Caco-2 (cell line): ENCODE data around the gene PALLD. TPM values are rescaled to one million over a fixed set of nuclear protein-coding genes. Genes with fewer than 3 reads are reported as not detected.

Experiments used
- BruUV-seq: library from RNA; stranded (reverse); fragments of 400-500 nt; replicated peaks from 2 replicates; lab custom pipeline; 2021; lab: Mats Ljungman, UMichigan
- CTCF ChIA-PET: fragments of 300-600 bp; sonication (Branson Sonifier 250); formaldehyde crosslinking; loops from one replicate; lab custom pipeline; 2022; ENCODE audit warnings: antibody characterized with exemption; lab: Charles Lee
- POLR2A ChIA-PET: fragments of 300-600 bp; sonication (Branson Sonifier 250); formaldehyde crosslinking; loops from one replicate; lab custom pipeline; 2022; ENCODE audit warnings: antibody characterized with exemption; lab: Charles Lee
- DNase-seq, 2 experiments: peaks; one replicate each; pipeline versions ENCODE4 v3.0.0 to v3.0.0-alpha.2; 2020 to 2022
- H3K27me3 ChIP-seq: replicated peaks from 2 replicates; pipeline ENCODE4 v1.6.0; 2011; ENCODE audit warnings: low read length; ENCODE audit not compliant: control insufficient read depth, insufficient read depth
- H3K36me3 ChIP-seq: 2 replicates; pipeline ENCODE4 v1.5.1; 2011; ENCODE audit warnings: low read length; ENCODE audit not compliant: control insufficient read depth, insufficient read depth
- H3K4me1 ChIP-seq: fragments of 250-450 bp; sonication (Bioruptor Pico); 2 replicates; pipeline ENCODE4 v1.5.1; 2020; ENCODE audit warnings: mild to moderate bottlenecking
- H3K4me3 ChIP-seq: 2 replicates; pipeline ENCODE4 v1.5.1; 2011; ENCODE audit warnings: low read depth, mild to moderate bottlenecking, control low read depth, low read length
- H3K9me3 ChIP-seq: fragments of 250-450 bp; sonication (Bioruptor Pico); 2 replicates; pipeline ENCODE4 v1.5.1; 2020; ENCODE audit warnings: mild to moderate bottlenecking, moderate library complexity
- H3K27ac Mint-ChIP-seq: one replicate; pipeline ENCODE4 v1.8.0; 2022; ENCODE audit warnings: mixed read lengths; ENCODE audit not compliant: unreplicated experiment
- H3K27me3 Mint-ChIP-seq: one replicate; pipeline ENCODE4 v1.8.0; 2022; ENCODE audit warnings: mixed read lengths; ENCODE audit not compliant: insufficient read depth, unreplicated experiment
- H3K36me3 Mint-ChIP-seq: one replicate; pipeline ENCODE4 v1.8.0; 2022; ENCODE audit warnings: mild to moderate bottlenecking, mixed read lengths; ENCODE audit not compliant: insufficient read depth, unreplicated experiment
- H3K4me1 Mint-ChIP-seq: one replicate; pipeline ENCODE4 v1.8.0; 2022; ENCODE audit warnings: low read depth, mixed read lengths; ENCODE audit not compliant: unreplicated experiment
- H3K4me3 Mint-ChIP-seq: one replicate; pipeline ENCODE4 v1.8.0; 2022; ENCODE audit warnings: mild to moderate bottlenecking, moderate library complexity, mixed read lengths; ENCODE audit not compliant: unreplicated experiment
- H3K9me3 Mint-ChIP-seq: one replicate; pipeline ENCODE4 v1.8.0; 2022; ENCODE audit warnings: mixed read lengths; ENCODE audit not compliant: unreplicated experiment
- intact Hi-C: fragments of 100-400 bp; cut with micrococcal nuclease; formaldehyde crosslinking; loops from one replicate; pipeline ENCODE4 v1.10.0; 2022; ENCODE audit not compliant: unreplicated experiment
- total RNA-seq: library from RNA; stranded (reverse); gene quantifications from 2 replicates; pipeline ENCODE4 v1.2.3, GENCODE V29; 2022
- TF ChIP-seq, protein P1 (sequence below), 2 experiments: fragments of 200-600 bp in 1 of 2; IDR thresholded peaks; 1 replicate in 1 of 2; 2 replicates in 1 of 2; pipeline versions ENCODE4 v1.5.1 to v1.8.0; 2011 to 2022; ENCODE audit warnings: antibody characterized with exemption in 1 of 2, control low read depth in 1 of 2, inconsistent platforms in 1 of 2, low read depth in 1 of 2, low read length in 1 of 2, mild to moderate bottlenecking in 1 of 2, moderate library complexity in 1 of 2; ENCODE audit not compliant: insufficient read depth in 1 of 2, severe bottlenecking in 1 of 2, unreplicated experiment in 1 of 2

PALLD gene
- total RNA-seq, 1 experiment from 2014 or later: 12.3 TPM

- H3K4me1 Mint-ChIP-seq: no peaks in the 10 kb centered on the region
- no TSS peak for BruUV-seq
- CTCF ChIA-PET: no interaction called here
Observed at GRCh38 chr4:168773388-168774195, 276.7 kb downstream of the PALLD start.

GRCh38 chr4:168776382-168776781 lies 279.5 kb downstream of the PALLD start:
- intact Hi-C loops: no loop called here
- Mint-ChIP-seq H3K36me3 (no peaks in the 10 kb centered on the region), H3K9me3 (no peaks in the 10 kb centered on the region), H3K4me1 (no peaks in the 10 kb centered on the region), H3K27ac (no peak overlapping the region), H3K27me3 (no peaks in the 10 kb centered on the region), H3K4me3 (no peak overlapping the region)
- Histone ChIP-seq H3K4me3 (no peak overlapping the region), H3K4me1 (no peaks in the 10 kb centered on the region; the same call in 1 of the 2 replicates), H3K9me3 (0 out of 2 replicates have a peak, but pooled peaks cover 6% of the 10 kb centered on the region), H3K36me3 (no peaks in the 10 kb centered on the region), H3K27me3 (no peaks in the 10 kb centered on the region)
- DNase-seq: no peak
- ChIA-PET POLR2A (no interaction called here), CTCF (no interaction called here)
- TF ChIP-seq, protein P1, sequence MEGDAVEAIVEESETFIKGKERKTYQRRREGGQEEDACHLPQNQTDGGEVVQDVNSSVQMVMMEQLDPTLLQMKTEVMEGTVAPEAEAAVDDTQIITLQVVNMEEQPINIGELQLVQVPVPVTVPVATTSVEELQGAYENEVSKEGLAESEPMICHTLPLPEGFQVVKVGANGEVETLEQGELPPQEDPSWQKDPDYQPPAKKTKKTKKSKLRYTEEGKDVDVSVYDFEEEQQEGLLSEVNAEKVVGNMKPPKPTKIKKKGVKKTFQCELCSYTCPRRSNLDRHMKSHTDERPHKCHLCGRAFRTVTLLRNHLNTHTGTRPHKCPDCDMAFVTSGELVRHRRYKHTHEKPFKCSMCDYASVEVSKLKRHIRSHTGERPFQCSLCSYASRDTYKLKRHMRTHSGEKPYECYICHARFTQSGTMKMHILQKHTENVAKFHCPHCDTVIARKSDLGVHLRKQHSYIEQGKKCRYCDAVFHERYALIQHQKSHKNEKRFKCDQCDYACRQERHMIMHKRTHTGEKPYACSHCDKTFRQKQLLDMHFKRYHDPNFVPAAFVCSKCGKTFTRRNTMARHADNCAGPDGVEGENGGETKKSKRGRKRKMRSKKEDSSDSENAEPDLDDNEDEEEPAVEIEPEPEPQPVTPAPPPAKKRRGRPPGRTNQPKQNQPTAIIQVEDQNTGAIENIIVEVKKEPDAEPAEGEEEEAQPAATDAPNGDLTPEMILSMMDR (IDR thresholded peaks at IDR 0.05; ENCODE audit: insufficient read depth in 1 of 2, low read depth in 1 of 2, low read length in 1 of 2, severe bottlenecking in 1 of 2, unreplicated experiment in 1 of 2): no peak
- no TSS peak for BruUV-seq

More at GRCh38 chr4:168773388-168774195, 276.7 kb downstream of the PALLD start:
- Histone ChIP-seq H3K27me3 (no peaks in the 10 kb centered on the region), H3K9me3 (0 out of 2 replicates have a peak, but pooled peaks cover 6% of the 10 kb centered on the region), H3K36me3 (no peaks in the 10 kb centered on the region), H3K4me1 (no peaks in the 10 kb centered on the region; the same call in 1 of the 2 replicates), H3K4me3 (no peak overlapping the region)
- no peak overlapping the region for H3K4me3 Mint-ChIP-seq
- intact Hi-C loops: no loop called here
- TF ChIP-seq, protein P1 (IDR thresholded peaks at IDR 0.05; ENCODE audit: insufficient read depth in 1 of 2, low read depth in 1 of 2, low read length in 1 of 2, severe bottlenecking in 1 of 2, unreplicated experiment in 1 of 2): no peak
- H3K27me3 Mint-ChIP-seq: no peaks in the 10 kb centered on the region
- no peak for DNase-seq
- no peaks in the 10 kb centered on the region for H3K36me3 Mint-ChIP-seq
- H3K27ac Mint-ChIP-seq: no peak overlapping the region
- POLR2A ChIA-PET: no interaction called here
- H3K9me3 Mint-ChIP-seq: no peaks in the 10 kb centered on the region

- 0 out of 2 replicates have a peak, but pooled peaks cover 6% of the 10 kb centered on the region for H3K9me3 ChIP-seq
- CTCF ChIA-PET: interaction anchor here (0.6 kb wide), 1 partner anchor 1014 kb away, joined by 3 read pairs; no protein-coding TSS in a partner anchor
- no peak for DNase-seq
- intact Hi-C loops: no loop called here
- H3K27me3 Mint-ChIP-seq: no peaks in the 10 kb centered on the region
- H3K4me1 ChIP-seq: no peaks in the 10 kb centered on the region
- POLR2A ChIA-PET: no interaction called here
- no peaks in the 10 kb centered on the region for H3K9me3 Mint-ChIP-seq
- H3K4me1 Mint-ChIP-seq: no peaks in the 10 kb centered on the region
- no peak overlapping the region for H3K4me3 ChIP-seq
- no peaks in the 10 kb centered on the region for H3K36me3 ChIP-seq
- no peaks in the 10 kb centered on the region for H3K27me3 ChIP-seq
- H3K27ac Mint-ChIP-seq: no peak overlapping the region
- TF ChIP-seq, protein P1 (IDR thresholded peaks at IDR 0.05; ENCODE audit: insufficient read depth in 1 of 2, low read depth in 1 of 2, low read length in 1 of 2, severe bottlenecking in 1 of 2, unreplicated experiment in 1 of 2): no peak
- BruUV-seq: no TSS peak
- H3K36me3 Mint-ChIP-seq: no peaks in the 10 kb centered on the region
- H3K4me3 Mint-ChIP-seq: no peak overlapping the region
Observed at GRCh38 chr4:168777277-168777965, 280.6 kb downstream of the PALLD start.
